HEK293 (cell line): ENCODE results near the gene DNAJB5.

Experiments
- BCL11A ChIP-seq: fragments of 450-650 bp; formaldehyde crosslinking; IDR thresholded peaks from 2 replicates; pipeline ENCODE4 v1.5.1; 2016; ENCODE audit warnings: low read depth, missing biosample characterization, missing genetic modification characterization
- BCL11B ChIP-seq: fragments of 450-650 bp; formaldehyde crosslinking; IDR thresholded peaks from 2 replicates; pipeline ENCODE4 v1.5.1; 2016; ENCODE audit warnings: low read depth, missing biosample characterization, missing genetic modification characterization
- GFI1B ChIP-seq: fragments of 450-650 bp; formaldehyde crosslinking; IDR thresholded peaks from 2 replicates; pipeline ENCODE4 v1.5.1; 2016; ENCODE audit warnings: missing biosample characterization, missing genetic modification characterization
- GLI4 ChIP-seq: fragments of 450-650 bp; formaldehyde crosslinking; IDR thresholded peaks from 2 replicates; pipeline ENCODE4 v1.5.1; 2016; ENCODE audit warnings: missing biosample characterization, missing genetic modification characterization
- HOXC10 ChIP-seq: sonication (generic); formaldehyde crosslinking; IDR thresholded peaks from 2 replicates; pipeline ENCODE4 v1.8.1; 2023; ENCODE audit warnings: mild to moderate bottlenecking, missing genetic modification reagents
- SCRT2 ChIP-seq: fragments of 450-650 bp; formaldehyde crosslinking; IDR thresholded peaks from 2 replicates; pipeline ENCODE4 v1.5.1; 2016; ENCODE audit warnings: missing biosample characterization, missing genetic modification characterization
- TCF7L2 ChIP-seq: IDR thresholded peaks from 2 replicates; pipeline ENCODE4 v1.6.1; 2011; ENCODE audit warnings: low read depth, mild to moderate bottlenecking, inconsistent platforms, low read length, moderate library complexity, borderline replicate concordance
- YY1 ChIP-seq: fragments of 450-650 bp; formaldehyde crosslinking; IDR thresholded peaks from 2 replicates; pipeline ENCODE4 v1.5.1; 2018; ENCODE audit warnings: missing biosample characterization, missing genetic modification characterization
- ZBTB1 ChIP-seq: fragments of 450-650 bp; formaldehyde crosslinking; IDR thresholded peaks from 2 replicates; pipeline ENCODE4 v1.5.1; 2016; ENCODE audit warnings: missing biosample characterization, missing genetic modification characterization
- ZFP37 ChIP-seq: fragments of 450-650 bp; formaldehyde crosslinking; IDR thresholded peaks from 2 replicates; pipeline ENCODE4 v1.5.1; 2016; ENCODE audit warnings: missing biosample characterization, missing genetic modification characterization
- ZNF138 ChIP-seq: fragments of 450-650 bp; formaldehyde crosslinking; IDR thresholded peaks from 2 replicates; pipeline ENCODE4 v1.5.1; 2016; ENCODE audit warnings: missing biosample characterization, missing genetic modification characterization, borderline replicate concordance
- ZNF155 ChIP-seq: fragments of 450-650 bp; formaldehyde crosslinking; IDR thresholded peaks from 2 replicates; pipeline ENCODE4 v1.5.1; 2016; ENCODE audit warnings: missing biosample characterization, missing genetic modification characterization
- ZNF19 ChIP-seq: fragments of 450-650 bp; formaldehyde crosslinking; IDR thresholded peaks from 2 replicates; pipeline ENCODE4; 2016; ENCODE audit warnings: missing biosample characterization, missing genetic modification characterization, low read depth
- ZNF23 ChIP-seq: fragments of 450-650 bp; formaldehyde crosslinking; IDR thresholded peaks from 2 replicates; pipeline ENCODE4 v1.5.1; 2016; ENCODE audit warnings: missing biosample characterization, missing genetic modification characterization, borderline replicate concordance
- ZNF292 ChIP-seq: fragments of 450-650 bp; formaldehyde crosslinking; IDR thresholded peaks from 2 replicates; pipeline ENCODE4 v1.5.1; 2016; ENCODE audit warnings: low read depth, missing biosample characterization, missing genetic modification characterization, borderline replicate concordance
- ZNF473 ChIP-seq: fragments of 450-650 bp; formaldehyde crosslinking; IDR thresholded peaks from 2 replicates; pipeline ENCODE4 v1.5.1; 2017; ENCODE audit warnings: missing biosample characterization, missing genetic modification characterization
- ZNF768 ChIP-seq: fragments of 450-650 bp; formaldehyde crosslinking; IDR thresholded peaks from 2 replicates; pipeline ENCODE4 v1.5.1; 2018; ENCODE audit warnings: missing biosample characterization, mild to moderate bottlenecking, missing genetic modification characterization
- ZNF792 ChIP-seq: fragments of 450-650 bp; formaldehyde crosslinking; IDR thresholded peaks from 2 replicates; pipeline ENCODE4 v1.5.1; 2016; ENCODE audit warnings: missing biosample characterization, missing genetic modification characterization
- TF ChIP-seq, protein P1 (sequence below): fragments of 450-650 bp; formaldehyde crosslinking; IDR thresholded peaks from 2 replicates; pipeline ENCODE4 v1.5.0; 2017; ENCODE audit warnings: missing biosample characterization, missing genetic modification characterization, borderline replicate concordance
- TF ChIP-seq, protein P2 (sequence below): fragments of 450-650 bp; formaldehyde crosslinking; optimal IDR thresholded peaks from 2 replicates; pipeline ENCODE3; 2016; ENCODE audit warnings: missing biosample characterization, mild to moderate bottlenecking, missing genetic modification characterization
- TF ChIP-seq, protein P3 (sequence below): IDR thresholded peaks from 2 replicates; pipeline ENCODE4 v1.6.1; 2011; ENCODE audit warnings: mild to moderate bottlenecking, low read depth, low read length, borderline replicate concordance
- TF ChIP-seq, protein P4 (sequence below): fragments of 450-650 bp; formaldehyde crosslinking; conservative IDR thresholded peaks from 2 replicates; pipeline ENCODE4 v1.5.1; 2016; ENCODE audit warnings: low read depth, missing biosample characterization, missing genetic modification characterization

DNAJB5 gene

DNA sequence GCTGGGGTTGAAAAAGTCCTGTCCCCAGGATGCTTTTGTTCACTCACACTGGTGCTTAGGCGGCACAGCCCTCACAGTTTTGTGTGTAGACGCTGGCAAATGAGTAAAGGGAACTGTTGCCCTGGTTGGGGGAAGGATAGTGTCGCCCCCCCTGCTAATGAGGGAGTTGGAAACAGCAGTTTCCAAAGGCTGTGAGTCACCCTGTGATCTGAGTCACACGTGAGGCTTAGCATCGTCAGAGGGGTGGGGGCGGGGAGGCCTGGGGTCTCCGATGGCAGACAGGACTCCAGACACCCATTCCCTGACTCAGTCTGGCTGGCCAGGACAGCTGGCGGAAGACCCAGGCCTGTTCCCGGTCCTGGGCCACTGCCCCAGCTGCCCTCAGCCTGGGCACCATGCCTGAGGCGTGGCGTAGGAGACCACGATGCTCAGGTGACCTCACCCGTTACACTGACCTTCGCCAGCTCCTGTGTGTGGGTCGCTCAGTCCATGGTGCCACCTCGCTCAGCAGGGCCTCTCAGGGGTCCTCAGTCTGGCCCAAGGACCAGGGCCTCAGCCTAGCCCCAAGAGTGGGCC is 2.9 kb downstream of the DNAJB5 start (continued):
- TF ChIP-seq, protein P1, sequence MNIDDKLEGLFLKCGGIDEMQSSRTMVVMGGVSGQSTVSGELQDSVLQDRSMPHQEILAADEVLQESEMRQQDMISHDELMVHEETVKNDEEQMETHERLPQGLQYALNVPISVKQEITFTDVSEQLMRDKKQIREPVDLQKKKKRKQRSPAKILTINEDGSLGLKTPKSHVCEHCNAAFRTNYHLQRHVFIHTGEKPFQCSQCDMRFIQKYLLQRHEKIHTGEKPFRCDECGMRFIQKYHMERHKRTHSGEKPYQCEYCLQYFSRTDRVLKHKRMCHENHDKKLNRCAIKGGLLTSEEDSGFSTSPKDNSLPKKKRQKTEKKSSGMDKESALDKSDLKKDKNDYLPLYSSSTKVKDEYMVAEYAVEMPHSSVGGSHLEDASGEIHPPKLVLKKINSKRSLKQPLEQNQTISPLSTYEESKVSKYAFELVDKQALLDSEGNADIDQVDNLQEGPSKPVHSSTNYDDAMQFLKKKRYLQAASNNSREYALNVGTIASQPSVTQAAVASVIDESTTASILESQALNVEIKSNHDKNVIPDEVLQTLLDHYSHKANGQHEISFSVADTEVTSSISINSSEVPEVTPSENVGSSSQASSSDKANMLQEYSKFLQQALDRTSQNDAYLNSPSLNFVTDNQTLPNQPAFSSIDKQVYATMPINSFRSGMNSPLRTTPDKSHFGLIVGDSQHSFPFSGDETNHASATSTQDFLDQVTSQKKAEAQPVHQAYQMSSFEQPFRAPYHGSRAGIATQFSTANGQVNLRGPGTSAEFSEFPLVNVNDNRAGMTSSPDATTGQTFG (tag by site-specific recombination), result no peak
- no peak for TF ChIP-seq ZNF473 (tag by site-specific recombination)
- TF ChIP-seq ZNF138 (tag by site-specific recombination), result no peak
- TF ChIP-seq BCL11A (tag by site-specific recombination), result no peak
- no peak for TF ChIP-seq ZFP37 (tag by site-specific recombination)
- TF ChIP-seq GFI1B (tag by site-specific recombination), result no peak
- no peak for TF ChIP-seq ZNF768
- no peak for TF ChIP-seq GLI4 (tag by site-specific recombination)
- no peak for TF ChIP-seq ZBTB1 (tag by site-specific recombination)
- TF ChIP-seq, protein P2, sequence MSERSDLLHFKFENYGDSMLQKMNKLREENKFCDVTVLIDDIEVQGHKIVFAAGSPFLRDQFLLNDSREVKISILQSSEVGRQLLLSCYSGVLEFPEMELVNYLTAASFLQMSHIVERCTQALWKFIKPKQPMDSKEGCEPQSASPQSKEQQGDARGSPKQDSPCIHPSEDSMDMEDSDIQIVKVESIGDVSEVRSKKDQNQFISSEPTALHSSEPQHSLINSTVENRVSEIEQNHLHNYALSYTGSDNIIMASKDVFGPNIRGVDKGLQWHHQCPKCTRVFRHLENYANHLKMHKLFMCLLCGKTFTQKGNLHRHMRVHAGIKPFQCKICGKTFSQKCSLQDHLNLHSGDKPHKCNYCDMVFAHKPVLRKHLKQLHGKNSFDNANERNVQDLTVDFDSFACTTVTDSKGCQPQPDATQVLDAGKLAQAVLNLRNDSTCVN, result no peak
- no peak for TF ChIP-seq ZNF155 (tag by site-specific recombination)
- TF ChIP-seq ZNF792 (tag by site-specific recombination), result no peak
- TF ChIP-seq ZNF19 (tag by site-specific recombination), result no peak
- TF ChIP-seq HOXC10 (CRISPR knock-in tag), result no peak
- TF ChIP-seq, protein P3, sequence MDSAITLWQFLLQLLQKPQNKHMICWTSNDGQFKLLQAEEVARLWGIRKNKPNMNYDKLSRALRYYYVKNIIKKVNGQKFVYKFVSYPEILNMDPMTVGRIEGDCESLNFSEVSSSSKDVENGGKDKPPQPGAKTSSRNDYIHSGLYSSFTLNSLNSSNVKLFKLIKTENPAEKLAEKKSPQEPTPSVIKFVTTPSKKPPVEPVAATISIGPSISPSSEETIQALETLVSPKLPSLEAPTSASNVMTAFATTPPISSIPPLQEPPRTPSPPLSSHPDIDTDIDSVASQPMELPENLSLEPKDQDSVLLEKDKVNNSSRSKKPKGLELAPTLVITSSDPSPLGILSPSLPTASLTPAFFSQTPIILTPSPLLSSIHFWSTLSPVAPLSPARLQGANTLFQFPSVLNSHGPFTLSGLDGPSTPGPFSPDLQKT, result no peak
- TF ChIP-seq, protein P4, sequence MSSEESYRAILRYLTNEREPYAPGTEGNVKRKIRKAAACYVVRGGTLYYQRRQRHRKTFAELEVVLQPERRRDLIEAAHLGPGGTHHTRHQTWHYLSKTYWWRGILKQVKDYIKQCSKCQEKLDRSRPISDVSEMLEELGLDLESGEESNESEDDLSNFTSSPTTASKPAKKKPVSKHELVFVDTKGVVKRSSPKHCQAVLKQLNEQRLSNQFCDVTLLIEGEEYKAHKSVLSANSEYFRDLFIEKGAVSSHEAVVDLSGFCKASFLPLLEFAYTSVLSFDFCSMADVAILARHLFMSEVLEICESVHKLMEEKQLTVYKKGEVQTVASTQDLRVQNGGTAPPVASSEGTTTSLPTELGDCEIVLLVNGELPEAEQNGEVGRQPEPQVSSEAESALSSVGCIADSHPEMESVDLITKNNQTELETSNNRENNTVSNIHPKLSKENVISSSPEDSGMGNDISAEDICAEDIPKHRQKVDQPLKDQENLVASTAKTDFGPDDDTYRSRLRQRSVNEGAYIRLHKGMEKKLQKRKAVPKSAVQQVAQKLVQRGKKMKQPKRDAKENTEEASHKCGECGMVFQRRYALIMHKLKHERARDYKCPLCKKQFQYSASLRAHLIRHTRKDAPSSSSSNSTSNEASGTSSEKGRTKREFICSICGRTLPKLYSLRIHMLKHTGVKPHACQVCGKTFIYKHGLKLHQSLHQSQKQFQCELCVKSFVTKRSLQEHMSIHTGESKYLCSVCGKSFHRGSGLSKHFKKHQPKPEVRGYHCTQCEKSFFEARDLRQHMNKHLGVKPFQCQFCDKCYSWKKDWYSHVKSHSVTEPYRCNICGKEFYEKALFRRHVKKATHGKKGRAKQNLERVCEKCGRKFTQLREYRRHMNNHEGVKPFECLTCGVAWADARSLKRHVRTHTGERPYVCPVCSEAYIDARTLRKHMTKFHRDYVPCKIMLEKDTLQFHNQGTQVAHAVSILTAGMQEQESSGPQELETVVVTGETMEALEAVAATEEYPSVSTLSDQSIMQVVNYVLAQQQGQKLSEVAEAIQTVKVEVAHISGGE (tag by site-specific recombination), result no peak
- peak; percentile 65 for TF ChIP-seq SCRT2
- TF ChIP-seq TCF7L2, result no peak
- TF ChIP-seq YY1, result no peak
- no peak for TF ChIP-seq ZNF292 (tag by site-specific recombination)
- TF ChIP-seq ZNF23 (tag by site-specific recombination), result no peak
- TF ChIP-seq BCL11B, result no peak
